ENCODE results near the gene SNAI3. TPM values are rescaled to one million over a fixed set of nuclear protein-coding genes. Genes with fewer than 3 reads are reported as not detected.
A peak's percentile ranks its signal among the peaks of the same experiment; 100 is the strongest.

Gene SNAI3
- total RNA-seq, 1 donor from 2014 or later, result 2.7 TPM

GRCh38 chr16:88661468-88661867, 24.8 kb downstream of the SNAI3 start:
- ChIA-PET CTCF (no interaction called here), POLR2A (interaction anchor here (1.1 to 1.6 kb wide), 2 partner anchors 9 to 24 kb away, joined by 4 read pairs; no protein-coding TSS in a partner anchor)
- no peak for DNase-seq

GRCh38 chr16:88659160-88659559, 27.1 kb downstream of the SNAI3 start:
- TF ChIP-seq, protein P1, sequence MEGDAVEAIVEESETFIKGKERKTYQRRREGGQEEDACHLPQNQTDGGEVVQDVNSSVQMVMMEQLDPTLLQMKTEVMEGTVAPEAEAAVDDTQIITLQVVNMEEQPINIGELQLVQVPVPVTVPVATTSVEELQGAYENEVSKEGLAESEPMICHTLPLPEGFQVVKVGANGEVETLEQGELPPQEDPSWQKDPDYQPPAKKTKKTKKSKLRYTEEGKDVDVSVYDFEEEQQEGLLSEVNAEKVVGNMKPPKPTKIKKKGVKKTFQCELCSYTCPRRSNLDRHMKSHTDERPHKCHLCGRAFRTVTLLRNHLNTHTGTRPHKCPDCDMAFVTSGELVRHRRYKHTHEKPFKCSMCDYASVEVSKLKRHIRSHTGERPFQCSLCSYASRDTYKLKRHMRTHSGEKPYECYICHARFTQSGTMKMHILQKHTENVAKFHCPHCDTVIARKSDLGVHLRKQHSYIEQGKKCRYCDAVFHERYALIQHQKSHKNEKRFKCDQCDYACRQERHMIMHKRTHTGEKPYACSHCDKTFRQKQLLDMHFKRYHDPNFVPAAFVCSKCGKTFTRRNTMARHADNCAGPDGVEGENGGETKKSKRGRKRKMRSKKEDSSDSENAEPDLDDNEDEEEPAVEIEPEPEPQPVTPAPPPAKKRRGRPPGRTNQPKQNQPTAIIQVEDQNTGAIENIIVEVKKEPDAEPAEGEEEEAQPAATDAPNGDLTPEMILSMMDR (IDR thresholded peaks at IDR 0.05), result no peak
- H3K9me3 Mint-ChIP-seq, result no peaks in the 10 kb centered on the region
- H3K36me3 Mint-ChIP-seq (ENCODE audit: low read depth), result peaks cover 35% of the 10 kb centered on the region
- peaks cover 22% of the 10 kb centered on the region for H3K4me1 Mint-ChIP-seq
- DNase-seq (no peak), ATAC-seq (ENCODE audit: low read depth) (no peak)
- ChIA-PET POLR2A (no interaction called here), CTCF (no interaction called here)
- H3K27ac Mint-ChIP-seq, result no peak overlapping the region
- intact Hi-C loops (cut with micrococcal nuclease), result no loop called here
- no peak overlapping the region for H3K4me3 Mint-ChIP-seq
- H3K27me3 Mint-ChIP-seq, result no peaks in the 10 kb centered on the region

More at GRCh38 chr16:88661468-88661867, 24.8 kb downstream of the SNAI3 start:
- no peak for ATAC-seq (ENCODE audit: low read depth)
- H3K9me3 Mint-ChIP-seq, result no peaks in the 10 kb centered on the region
- TF ChIP-seq, protein P1 (IDR thresholded peaks at IDR 0.05), result no peak
- H3K4me3 Mint-ChIP-seq, result peak overlapping the region; percentile 44
- H3K36me3 Mint-ChIP-seq (ENCODE audit: low read depth), result peaks cover 20% of the 10 kb centered on the region
- no peaks in the 10 kb centered on the region for H3K27me3 Mint-ChIP-seq
- intact Hi-C loops (cut with micrococcal nuclease), result loop anchor here (5.0 kb wide), 1 partner anchor 121 kb away; no protein-coding TSS in a partner anchor
- peak overlapping the region; percentile 59 for H3K27ac Mint-ChIP-seq
- peaks cover 31% of the 10 kb centered on the region for H3K4me1 Mint-ChIP-seq

GRCh38 chr16:88658714-88659113, 27.6 kb downstream of the SNAI3 start:
- TF ChIP-seq, protein P1 (IDR thresholded peaks at IDR 0.05), result no peak
- H3K27ac Mint-ChIP-seq, result no peak overlapping the region
- no peak overlapping the region for H3K4me3 Mint-ChIP-seq

DNA sequence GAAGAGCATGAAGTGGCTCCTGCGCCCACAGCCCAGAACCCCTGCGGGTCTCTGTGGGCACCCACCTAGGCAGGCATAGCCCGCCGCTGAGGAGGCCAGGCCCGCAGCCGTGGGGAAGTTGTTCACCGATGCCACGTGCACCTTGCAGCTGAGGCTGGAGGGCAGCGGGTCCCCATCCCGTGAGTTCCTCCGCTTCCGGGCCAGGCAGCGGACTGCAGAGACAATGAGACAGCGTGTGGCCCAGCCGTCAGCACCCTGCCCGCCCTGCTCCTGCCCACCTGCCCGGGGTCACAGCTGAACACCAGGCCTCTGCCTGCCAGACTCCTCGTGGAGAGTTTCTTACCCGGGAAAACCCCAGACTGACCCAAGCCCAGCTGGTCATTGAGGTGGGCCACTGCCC, 28.9 kb downstream of the SNAI3 start:
- Mint-ChIP-seq H3K9me3 (no peaks in the 10 kb centered on the region), H3K27ac (no peak overlapping the region), H3K4me3 (no peak overlapping the region), H3K4me1 (peaks cover 19% of the 10 kb centered on the region), H3K27me3 (no peaks in the 10 kb centered on the region), H3K36me3 (ENCODE audit: low read depth) (peaks cover 35% of the 10 kb centered on the region)
- TF ChIP-seq, protein P1 (IDR thresholded peaks at IDR 0.05), result no peak
- DNase-seq (no peak), ATAC-seq (ENCODE audit: low read depth) (no peak)
- ChIA-PET CTCF (no interaction called here), POLR2A (interaction anchor here (0.6 to 1.1 kb wide), 2 partner anchors 9 to 1213 kb away, joined by 4 to 13 read pairs; no protein-coding TSS in a partner anchor)
- intact Hi-C loops (cut with micrococcal nuclease), result no loop called here

More at GRCh38 chr16:88658714-88659113, 27.6 kb downstream of the SNAI3 start:
- no peaks in the 10 kb centered on the region for H3K9me3 Mint-ChIP-seq
- DNase-seq (no peak), ATAC-seq (ENCODE audit: low read depth) (no peak)
- ChIA-PET CTCF (no interaction called here), POLR2A (interaction anchor here (1.1 kb wide), 1 partner anchor 10 kb away, joined by 13 read pairs; no protein-coding TSS in a partner anchor)
- intact Hi-C loops (cut with micrococcal nuclease), result no loop called here
- H3K4me1 Mint-ChIP-seq, result peaks cover 19% of the 10 kb centered on the region
- no peaks in the 10 kb centered on the region for H3K27me3 Mint-ChIP-seq
- H3K36me3 Mint-ChIP-seq (ENCODE audit: low read depth), result peaks cover 36% of the 10 kb centered on the region

DNA sequence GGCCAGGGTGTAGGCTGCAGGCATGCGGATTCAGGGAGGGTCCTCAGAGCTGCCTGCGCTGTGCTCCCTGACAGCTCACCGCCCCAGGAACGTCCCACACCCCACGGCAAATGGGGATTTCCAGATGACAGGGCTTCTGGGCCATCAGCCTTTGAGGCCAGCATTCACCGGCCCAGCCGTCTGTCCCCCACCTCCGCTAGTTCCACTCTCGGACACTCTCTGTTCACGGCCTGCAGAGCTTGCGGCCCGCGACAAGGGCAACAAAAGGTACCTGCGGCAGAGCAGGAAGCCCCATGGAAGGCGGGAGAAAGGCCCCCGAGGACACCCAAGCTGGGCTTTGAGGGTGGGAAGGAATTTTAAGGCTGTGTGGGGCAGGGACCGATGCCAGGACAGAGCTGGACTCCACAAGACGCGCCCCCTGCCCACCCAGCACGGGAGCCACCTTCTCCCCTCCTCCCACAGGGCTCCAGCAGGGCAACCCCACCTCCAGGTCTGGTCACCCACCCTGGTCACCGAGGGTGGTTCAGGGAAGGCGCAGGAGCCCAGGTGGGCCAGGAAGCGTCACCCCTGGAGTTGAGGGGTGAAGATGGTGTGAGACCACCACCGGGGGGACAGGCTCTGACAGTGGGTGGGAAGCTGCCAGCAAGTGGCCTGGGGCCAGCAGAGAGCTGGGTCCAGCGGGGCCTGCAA, 29.9 kb downstream of the SNAI3 start:
- DNase-seq, result no peak
- Mint-ChIP-seq H3K4me3 (no peak overlapping the region), H3K36me3 (ENCODE audit: low read depth) (peaks cover 33% of the 10 kb centered on the region), H3K27me3 (no peaks in the 10 kb centered on the region), H3K9me3 (no peaks in the 10 kb centered on the region), H3K4me1 (peaks cover 22% of the 10 kb centered on the region), H3K27ac (no peak overlapping the region)
- no peak for ATAC-seq (ENCODE audit: low read depth)
- TF ChIP-seq, protein P1 (IDR thresholded peaks at IDR 0.05), result no peak
- CTCF ChIA-PET, result no interaction called here
- intact Hi-C loops (cut with micrococcal nuclease), result no loop called here
- POLR2A ChIA-PET, result interaction anchor here (0.6 kb wide), 1 partner anchor 1212 kb away, joined by 4 read pairs; no protein-coding TSS in a partner anchor
